ENCODE results near the gene ITCH.
"Not testable (repeated sequence)": the region's sequence is repeated elsewhere in the genome, so short reads cannot be mapped to it uniquely, and the experiment has no call there.

ITCH gene

DNA sequence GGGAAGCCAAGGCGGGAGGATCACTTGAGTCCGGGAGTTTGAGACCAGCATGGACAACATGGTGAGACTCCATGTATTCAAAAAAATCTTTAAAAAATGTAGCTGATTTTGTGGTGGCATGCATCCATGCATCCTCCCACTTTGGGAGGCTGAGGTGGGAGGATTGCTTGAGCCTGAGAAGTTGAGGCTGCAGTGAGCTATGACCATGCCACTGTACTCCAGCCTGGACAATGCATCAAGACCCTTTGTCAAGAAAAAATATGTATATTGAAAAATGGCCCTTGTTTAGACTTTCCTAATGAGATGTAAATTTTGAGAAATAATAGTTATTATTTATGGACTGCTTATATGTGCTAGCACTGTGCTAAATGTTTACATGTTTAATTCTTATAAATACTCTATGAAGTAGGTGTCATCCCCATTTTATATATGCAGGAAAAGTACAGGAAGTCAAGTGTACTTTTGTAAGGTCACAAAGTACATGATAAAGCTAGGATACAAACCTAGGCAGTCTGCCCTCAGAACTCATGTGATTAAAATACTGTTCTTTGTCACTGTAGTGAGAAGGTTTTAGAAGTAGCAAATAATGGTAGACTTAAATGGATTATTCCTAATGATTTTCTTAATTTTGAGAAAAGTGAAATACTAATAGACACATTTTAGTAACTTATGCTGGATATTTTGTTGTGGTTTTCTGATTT, 58.8 kb downstream of the ITCH start:
- DNase-seq, result no peak

DNA sequence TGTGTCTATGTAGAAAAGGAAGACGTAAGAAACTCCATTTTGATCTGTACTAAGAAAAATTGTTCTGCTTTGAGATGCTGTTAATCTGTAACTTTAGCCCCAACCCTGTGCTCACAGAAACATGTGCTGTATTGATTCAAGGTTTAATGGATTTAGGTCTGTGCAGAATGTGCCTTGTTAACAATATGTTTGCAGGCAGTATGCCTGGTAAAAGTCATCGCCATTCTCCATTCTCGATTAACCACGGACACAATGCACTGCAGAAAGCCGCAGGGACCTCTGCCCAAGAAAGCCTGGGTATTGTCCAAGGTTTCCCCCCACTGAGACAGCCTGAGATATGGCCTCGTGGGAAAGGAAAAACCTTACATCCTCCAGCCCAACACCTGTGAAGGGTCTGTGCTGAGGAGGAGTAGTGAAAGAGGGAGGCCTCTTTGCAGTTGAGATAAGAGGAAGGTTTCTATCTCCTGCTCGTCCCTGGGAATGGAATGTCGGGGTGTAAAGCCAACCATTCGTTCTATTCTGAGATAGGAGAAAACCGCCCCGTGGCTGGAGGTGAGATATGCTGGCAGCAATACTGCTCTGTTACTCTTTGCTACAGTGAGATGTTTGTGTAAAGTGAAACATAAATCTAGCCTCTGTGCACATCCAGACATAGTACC, 62.1 kb downstream of the ITCH start:
- not testable (repeated sequence) for DNase-seq

DNA sequence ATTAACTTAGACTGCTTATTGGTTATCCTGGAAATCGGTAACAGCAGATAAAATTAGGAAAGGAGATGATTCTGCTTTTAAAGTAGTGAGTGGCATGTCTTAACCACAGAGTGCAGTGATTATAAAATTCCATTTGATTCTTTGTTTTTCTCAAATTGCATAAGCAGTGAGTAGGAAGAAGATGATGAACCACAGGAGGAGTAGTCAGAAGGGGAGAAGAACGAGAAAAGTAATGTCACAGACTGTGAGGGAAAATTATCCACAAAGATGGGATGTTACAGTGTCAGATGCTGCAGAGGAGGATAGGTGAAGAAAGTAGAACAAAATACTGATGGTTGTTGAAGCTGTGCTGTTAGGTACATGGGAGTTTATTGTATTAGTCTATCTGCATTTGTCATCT, 63.0 kb downstream of the ITCH start:
- DNase-seq, result no peak

DNA sequence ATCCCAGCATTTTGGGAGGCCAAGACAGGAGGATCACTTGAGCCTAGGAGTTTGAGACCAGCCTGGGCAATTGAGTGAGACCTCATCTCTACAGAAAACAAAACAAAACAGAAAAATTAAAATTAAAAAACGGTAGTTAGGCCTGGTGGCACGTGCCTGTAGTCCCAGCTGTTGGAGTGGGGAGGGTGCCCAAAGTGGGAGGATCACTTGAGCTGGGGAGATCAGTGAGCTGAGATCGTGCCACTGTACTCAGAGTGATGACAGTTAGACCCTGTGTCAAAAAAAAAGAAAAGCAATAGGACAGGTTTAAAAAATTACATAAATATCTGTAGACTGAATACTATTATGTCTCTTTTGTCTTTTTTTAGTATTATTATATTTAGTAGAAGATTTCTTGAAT, 64.3 kb downstream of the ITCH start:
- DNase-seq, result no peak

DNA sequence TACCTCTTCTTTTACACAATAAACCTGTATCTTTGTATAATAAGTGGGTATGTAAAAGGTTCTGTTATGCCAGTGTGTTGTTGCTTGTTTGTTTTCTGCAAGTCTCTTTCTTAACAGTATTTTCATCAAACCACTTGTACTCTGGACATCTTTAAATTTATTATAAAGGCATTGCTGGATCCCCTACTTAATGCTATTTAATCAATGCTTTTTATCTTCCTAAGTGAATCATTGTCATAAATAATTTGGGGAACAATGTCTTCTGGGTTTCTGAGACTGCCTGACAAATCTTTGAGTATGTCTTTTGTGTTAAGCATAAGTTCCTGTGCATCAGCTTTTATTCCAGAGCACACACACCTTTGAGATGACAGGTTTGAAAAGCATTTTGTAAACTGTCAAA, 64.7 kb downstream of the ITCH start:
- no peak for DNase-seq

DNA sequence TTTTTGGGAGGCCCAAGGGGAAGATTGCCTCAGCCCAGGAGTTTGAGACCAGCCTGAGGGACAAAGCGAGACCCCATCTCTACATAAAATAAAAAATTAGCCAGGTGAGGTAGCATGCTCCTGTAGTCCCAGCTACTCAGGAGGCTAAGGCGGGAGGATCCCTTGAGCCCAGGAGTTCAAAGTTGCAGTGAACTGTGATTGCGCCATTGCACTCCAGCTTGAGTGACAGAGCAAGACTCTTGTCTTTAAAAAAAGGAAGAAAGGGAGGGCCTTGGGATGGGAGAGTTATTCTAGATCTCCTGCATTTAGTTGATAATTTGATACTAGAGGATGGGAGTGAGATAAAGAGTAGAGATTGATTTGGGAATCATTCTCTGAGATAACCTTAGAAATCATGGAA, 68.1 kb downstream of the ITCH start:
- no peak for DNase-seq

DNA sequence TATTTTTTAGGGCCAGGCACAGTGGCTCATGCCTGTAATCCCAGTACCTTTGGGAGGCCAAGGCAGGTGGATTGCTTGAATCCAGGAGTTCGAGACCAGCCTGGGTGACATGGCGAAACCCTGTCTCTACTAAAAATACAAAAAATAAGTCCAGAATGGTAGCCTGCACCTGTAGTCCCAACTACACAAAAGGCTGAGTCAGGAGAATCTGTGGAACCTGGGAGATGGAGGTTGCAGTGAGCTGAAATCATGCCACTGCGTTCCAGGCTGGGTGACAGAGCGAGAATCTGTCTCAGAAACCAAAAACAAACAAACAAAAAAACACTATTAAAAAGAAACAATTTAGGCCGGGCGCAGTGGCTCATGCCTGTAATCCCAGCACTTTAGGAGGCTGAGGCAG, 69.6 kb downstream of the ITCH start:
- DNase-seq, result not testable (repeated sequence)

DNA sequence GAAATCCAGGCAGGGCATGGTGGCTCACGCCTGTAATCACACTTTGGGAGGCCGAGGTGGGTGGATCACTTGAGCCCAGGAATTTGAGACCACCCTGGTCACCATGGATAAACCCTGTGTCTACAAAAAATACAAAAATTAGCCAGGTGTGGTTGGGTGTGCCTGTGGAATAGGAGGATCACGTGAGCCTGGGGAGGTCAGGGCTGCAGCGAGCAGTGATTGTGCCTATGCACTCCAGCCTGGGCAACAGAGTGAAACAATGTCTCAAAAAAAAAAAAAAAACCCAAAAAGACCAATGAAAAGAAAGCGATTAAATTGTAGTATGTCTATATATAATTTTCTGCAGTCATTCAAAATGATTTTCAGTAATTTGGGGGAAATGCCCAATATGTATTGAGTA, 70.3 kb downstream of the ITCH start:
- DNase-seq, result no peak

DNA sequence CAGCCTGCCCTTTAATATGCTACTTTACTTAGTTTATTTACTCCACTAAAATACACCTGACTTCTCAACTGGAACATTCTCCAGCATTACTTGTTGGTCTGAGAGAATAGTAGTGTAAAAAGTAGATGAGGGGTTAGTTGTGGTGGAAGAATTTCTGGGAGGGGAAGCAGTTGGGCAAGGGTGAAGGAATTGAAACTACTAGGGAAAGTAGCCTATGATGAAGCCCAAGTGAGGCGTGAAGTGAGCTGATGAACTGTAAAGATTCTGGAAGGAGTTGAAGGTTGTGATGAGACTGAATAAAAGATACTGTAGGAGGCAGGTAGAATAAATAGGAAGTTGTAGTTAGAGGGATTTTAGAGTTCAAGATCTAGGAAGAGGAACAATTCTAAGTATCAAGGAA, 72.5 kb downstream of the ITCH start:
- no peak for DNase-seq

DNA sequence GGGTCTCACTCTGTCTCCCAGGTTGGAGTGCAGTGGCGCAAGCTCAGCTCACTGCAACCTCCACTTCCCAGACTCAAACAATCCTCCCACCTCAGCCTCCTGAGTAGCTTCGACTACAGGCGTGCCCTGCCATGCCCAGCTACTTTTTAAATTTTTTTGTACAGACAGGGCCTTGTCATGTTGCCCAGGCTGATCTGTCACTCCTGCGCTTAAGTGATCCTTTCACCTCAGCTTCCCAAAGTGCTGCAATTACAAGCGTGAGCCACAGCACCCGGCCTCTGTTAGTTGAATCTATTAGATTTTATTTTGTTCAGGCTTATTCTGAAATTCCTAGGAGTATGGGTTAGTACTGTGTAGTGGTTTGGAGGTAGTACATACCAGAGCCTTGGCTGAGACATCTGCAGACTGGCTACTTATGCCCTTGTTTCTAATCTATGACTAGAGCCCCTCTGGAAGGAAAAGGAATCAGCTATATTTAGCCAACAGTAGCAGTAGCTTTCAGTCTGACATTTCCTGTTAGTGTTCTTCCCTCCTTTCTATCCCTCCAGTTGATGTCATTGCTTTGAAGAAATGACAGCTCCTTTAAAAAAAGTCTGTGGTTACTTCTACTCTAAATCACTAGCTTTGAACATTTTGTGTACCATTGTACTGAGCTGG, 74.4 kb downstream of the ITCH start:
- DNase-seq, result no peak

DNA sequence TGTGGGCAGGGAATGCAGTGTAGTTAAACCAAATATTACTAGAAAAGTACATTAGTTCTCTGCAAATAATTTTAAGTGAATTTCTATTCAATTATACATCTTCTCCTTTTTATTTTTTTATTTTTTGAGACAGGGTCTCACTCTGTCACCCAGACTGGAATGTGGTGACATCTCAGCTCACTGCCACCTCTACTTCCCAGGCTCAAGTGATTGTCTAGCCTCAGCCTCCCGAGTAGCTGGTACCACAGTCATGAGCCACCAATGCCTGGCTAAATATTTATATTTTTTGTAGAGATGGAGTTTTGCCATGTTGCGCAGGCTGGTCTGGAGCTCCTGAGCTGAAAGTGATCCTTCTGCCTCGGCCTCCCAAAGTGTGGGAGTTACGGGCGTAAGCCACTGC, 76.1 kb downstream of the ITCH start:
- DNase-seq, result no peak

DNA sequence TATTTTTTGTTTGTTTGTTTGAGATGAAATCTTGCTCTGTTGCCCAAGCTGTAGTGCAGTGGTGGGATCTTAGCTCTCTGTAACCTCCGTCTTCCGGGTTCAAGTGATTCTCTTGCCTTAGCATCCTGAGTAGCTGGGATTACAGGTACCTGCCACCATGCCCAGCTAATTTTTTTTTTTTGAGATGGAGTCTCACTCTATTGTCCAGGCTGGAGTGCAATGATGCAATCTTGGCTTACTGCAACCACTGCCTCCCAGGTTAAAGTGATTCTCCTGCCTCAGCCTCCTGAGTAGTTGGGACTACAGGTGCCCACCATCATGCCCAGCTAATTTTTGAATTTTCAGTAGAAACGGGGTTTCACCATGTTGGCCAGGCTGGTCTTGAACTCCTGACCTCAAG, 78.3 kb downstream of the ITCH start:
- DNase-seq, result not testable (repeated sequence)

DNA sequence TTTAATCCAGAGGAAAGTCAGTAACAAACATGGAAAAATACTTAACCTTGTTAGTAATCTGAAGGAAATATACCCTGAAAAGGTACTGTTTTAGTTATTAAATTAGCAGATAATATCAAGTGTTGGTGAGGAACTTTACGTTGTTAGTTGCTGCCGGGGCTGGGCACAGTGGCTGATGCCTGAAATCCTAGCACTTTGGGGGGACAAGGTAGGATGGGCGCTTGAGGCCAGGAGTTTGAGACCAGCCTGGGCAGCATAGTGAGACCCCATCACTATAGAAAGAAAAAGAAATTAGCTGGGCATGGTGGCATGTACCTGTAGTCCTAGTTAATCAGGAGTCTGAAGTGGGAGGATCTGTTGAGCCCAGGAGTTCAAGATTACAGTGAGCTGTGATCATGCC, 80.5 kb downstream of the ITCH start:
- DNase-seq, result no peak

DNA sequence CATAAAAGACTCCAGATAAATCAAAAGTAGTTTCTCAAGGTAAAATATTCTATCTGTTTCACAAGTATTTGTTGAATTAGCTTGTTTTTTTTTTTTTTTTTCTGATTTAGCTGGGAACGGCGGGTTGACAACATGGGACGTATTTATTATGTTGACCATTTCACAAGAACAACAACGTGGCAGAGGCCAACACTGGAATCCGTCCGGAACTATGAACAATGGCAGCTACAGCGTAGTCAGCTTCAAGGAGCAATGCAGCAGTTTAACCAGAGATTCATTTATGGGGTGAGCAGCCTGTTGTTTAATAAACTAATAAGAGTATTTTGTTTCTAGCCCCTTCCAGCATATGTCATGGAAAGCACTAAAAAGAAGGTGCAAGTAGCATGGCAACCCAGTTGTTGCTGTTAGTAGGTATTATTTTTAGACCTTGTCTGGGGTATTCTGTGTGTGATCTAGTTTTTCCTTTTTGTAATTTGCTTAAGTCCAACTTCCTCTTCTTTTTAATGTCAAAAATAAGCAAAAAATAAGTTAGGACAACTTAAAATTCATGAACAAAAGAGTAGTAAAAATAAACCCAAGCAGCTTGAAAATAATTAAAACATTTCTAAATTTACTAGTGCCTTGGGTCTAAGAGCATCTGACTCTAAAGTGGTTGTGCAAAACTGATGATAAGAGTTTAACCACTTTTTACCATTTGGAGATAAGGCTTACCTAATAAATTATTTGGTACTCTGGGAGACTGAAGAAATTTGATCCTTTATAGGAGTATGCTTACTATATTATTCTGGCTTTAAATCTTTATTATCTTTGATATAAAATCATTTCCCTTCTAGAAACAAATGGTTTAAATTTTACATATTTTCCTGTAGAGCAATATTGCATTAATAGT, 82.3 kb downstream of the ITCH start:
- DNase-seq, result no peak

DNA sequence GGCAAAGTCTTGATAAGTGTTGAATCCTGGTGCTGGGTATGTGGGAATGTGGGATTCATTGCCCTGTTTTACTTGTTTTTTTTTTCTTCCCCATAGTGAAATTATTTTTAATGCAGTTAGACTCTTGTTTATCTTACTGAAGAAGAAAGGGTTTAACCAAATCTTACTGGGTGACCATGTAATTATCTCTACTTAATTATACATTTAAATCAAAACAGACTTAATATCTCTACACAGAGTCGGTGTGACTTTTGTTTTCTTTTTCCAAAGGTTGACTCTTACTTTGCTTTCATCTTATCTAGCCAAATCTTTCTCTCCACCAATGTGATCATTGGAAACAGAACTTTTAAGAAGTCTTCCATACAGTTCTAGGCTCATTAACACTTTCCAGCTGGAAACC, 85.4 kb downstream of the ITCH start:
- no peak for DNase-seq

DNA sequence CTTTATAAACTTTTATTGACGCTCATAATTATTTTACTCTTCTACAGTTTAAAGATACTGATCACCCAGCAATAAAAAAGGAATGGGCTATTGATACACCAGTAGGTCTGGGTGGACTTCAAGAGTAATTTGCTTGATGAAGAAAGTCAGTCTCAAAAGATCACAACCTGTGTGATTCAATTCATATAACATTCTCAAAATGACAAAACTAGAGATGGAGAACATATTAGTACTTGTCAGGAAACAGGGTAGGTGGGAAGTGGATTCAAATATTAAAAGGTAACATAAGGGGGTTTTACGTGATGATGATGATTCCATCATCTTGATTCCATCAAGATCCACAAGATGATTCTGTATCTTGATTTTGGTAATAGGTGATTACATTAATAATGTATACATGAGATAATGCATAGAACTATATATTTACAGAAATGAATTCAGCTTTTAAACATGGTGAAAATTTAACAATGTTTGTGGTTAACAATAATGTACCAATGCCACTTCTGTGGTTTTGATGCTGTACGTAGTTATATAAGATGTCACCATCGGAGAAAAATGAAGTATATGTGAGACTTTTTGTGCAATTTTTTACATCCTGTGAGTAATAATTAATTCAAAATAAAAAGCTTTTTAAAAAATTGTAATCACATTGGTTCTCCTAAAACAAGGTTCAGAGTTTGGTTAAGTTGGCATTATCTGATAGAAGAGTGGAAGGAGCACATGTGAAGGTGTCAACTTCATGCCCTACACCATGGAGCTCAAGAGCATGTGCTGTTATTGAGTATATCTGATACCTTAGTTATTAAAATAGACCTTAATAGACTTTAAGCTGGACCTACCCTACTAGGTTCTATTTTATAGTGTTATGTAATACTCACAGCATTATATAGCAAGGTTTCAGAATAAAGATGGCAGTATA, 86.9 kb downstream of the ITCH start:
- no peak for DNase-seq

DNA sequence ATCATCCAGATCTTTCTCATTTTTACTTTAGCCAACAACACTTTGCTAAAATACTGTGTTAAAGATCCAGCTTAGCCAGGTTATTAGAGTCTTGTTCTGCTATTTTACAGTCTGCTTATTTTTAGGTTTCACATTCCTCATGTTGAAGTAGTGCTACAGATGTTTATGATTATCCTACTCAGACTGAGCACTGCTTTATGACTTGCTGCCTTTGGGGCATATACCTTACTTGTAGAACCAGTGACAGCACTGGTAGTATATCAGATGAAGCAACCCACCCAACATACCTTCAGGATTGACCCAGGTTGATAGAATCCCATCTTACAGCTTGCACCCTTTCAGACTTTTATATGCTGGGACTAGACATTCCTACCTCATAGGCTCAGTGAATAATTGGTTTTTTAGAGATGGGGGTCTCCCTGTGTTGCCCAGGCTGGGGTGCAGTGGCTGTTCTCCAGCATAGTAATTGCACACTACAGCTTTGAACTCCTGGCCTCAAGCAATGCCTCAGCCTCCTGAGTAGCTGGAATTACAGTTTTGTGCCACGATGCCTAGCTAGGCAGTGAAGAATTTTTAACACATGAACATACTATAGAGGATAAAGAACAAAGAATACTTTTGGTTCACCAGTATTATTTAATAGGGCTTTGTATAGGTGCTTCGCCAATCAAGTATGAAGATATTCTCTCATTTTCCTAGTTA, 89.4 kb downstream of the ITCH start:
- DNase-seq, result no peak

DNA sequence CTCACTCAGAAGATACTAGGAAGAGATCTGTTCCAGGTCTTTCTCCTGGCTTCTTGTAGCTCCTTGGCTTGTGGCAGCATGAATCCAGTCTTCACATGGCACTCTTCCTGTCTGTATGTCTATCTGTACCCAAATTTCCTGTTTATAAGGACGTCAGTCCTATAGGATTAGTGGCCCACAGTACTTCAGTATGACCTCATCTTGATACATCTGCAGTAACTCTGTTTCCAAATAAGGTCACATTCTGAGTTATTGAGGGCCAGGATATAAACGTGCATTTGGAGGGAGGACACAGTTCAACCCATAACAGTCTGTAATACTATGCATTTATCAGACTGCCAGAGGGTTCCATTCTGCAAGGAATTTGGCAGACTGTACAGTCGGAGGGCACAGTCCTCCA, 95.6 kb downstream of the ITCH start:
- DNase-seq, result no peak

DNA sequence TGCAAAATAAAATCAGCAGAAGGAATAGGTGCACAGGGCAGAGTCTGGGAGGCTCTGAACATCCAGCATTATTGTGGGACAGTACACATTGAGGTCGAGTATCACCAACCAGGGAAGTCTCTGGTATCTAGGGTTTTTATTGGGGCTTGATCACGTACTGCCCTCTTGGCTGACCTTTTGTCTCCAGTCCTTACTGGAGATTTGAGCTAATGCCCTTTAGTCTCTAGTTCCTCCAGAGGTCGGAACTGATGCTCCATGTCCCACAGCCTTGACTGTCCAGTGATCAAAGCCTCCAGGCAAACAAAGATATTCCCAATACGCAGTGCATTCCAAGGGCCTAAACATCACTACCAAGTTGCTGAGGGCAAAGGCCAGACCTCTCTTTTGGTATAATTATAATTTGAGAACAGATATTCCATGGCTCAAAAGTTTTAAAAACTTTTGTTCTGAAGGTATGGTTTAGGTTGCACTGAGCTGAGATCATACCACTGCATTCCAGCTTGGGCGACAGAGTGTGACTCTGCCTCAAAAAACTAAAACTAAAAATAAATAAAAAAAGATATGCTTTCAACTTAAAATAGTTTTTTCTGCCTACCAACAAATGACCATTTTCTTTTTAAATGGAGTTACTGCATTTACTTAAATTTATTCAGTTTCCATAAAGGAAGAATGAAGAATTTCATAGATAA, 96.3 kb downstream of the ITCH start:
- DNase-seq, result no peak

DNA sequence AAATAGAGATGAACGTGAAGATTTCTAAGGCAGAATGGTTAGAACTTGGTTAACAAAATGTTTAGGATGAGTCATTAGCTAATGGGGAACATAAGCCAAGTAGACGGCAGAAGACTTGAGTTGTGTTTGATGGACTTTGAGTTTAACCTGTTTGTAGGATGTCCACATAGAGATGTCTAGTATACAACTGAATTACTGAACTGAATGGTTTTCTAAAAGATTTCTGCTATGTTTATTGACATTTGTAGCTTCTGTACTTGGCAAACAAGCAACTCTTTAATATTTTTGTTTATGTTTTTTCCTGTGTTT, 98.7 kb downstream of the ITCH start:
- no peak for DNase-seq

DNA sequence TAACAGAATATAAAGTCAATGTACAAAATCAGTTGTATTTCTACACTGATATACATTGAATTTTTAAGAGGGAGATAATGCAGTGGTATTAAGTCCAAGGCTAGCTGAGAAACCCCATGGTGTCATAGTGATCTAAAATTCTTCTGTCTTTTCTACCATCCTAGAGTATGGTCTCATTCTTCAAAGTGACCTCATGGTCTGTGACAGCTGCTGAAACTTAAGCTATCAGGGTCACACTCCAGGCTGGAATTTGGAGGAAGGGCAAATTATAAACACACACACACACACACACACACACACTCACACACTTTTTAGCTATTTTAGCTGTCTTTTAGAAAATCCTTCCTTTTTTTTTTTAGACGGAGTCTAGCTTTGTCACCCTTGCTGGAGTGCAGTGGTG, 105.9 kb downstream of the ITCH start:
- DNase-seq, result no peak
